Vagina (tissue), 2 donors: ENCODE measurements around the gene GAS7. TPM values are rescaled to one million over a fixed set of nuclear protein-coding genes. Genes with fewer than 3 reads are reported as not detected.

Experiments used
- DNase-seq, 2 donors: peaks; one replicate each; pipeline ENCODE4 v3.0.0-alpha.2; 2017; ENCODE audit errors: extremely low spot score in 2 of 2
- H3K27ac ChIP-seq: fragments of 200-600 bp; sonication (generic); one replicate; pipeline ENCODE4 v1.5.1; 2019
- H3K27me3 ChIP-seq: fragments of 200-600 bp; sonication (generic); one replicate; pipeline ENCODE4 v1.5.1; 2019
- H3K36me3 ChIP-seq, 2 donors: fragments of 200-600 bp; sonication (generic); one replicate each; pipeline ENCODE4 v1.5.1; 2017 to 2019
- H3K4me1 ChIP-seq: fragments of 200-600 bp; sonication (generic); one replicate; pipeline ENCODE4 v1.5.1; 2019
- H3K4me3 ChIP-seq, 2 donors: fragments of 200-600 bp; sonication (generic); 1 replicate in 1 of 2; 2 replicates in 1 of 2; pipeline ENCODE4 v1.5.1; 2016 to 2019
- H3K9me3 ChIP-seq: fragments of 200-600 bp; sonication (generic); one replicate; pipeline ENCODE4 v1.5.1; 2019
- POLR2A ChIP-seq, 2 donors: fragments of 450-650 bp; IDR thresholded peaks; one replicate each; pipeline ENCODE4 v1.6.1; 2017; ENCODE audit warnings: antibody characterized with exemption in 2 of 2, mild to moderate bottlenecking in 2 of 2, moderate library complexity in 2 of 2
- POLR2AphosphoS5 ChIP-seq, 2 donors: sonication (generic); formaldehyde crosslinking; IDR thresholded peaks; one replicate each; pipeline ENCODE4 v1.9.0; 2017; ENCODE audit warnings: antibody characterized with exemption in 2 of 2, mild to moderate bottlenecking in 2 of 2, low read depth in 1 of 2; ENCODE audit not compliant: insufficient read depth in 1 of 2
- intact Hi-C: fragments of 100-400 bp; cut with DNase I; formaldehyde crosslinking; loops from one replicate; pipeline ENCODE4 v1.15.1; 2023
- total RNA-seq: library from RNA; depleted of rRNA; stranded (reverse); fragments of >200 nt; gene quantifications from one replicate; pipeline ENCODE4 v1.2.3, GENCODE V29; 2016
- TF ChIP-seq, protein P1 (sequence below), 3 experiments: fragments of 450-650 bp in 2 of 3; fragments of 200-600 bp in 1 of 3; sonication (generic) in 1 of 3; IDR thresholded peaks; one replicate each; pipeline ENCODE4 v1.5.1; 2017 to 2019; ENCODE audit warnings: antibody characterized with exemption in 3 of 3, mild to moderate bottlenecking in 2 of 3, moderate library complexity in 2 of 3

Gene GAS7
- total RNA-seq, 1 donor from 2014 or later: 47.1 TPM

DNA sequence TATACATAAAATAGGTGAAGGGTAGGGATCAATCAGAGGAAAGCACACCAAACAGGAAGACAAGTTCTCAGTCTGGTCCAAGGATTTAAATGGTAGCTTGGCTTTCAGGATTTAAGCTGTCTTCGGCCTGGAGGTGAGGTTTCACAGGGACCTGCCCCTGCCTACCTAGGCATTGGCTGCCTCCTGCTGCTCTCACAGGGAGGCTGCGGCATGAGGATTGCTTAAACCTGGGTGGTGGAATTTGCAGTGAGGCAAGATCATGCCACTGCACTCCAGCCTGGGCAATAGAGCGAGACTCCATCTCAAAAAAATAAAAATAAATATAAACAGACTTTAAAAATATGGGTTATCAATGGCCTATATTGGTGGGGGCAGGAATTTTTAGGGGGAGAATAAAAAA lies 114.5 kb downstream of the GAS7 start:
- Histone ChIP-seq H3K4me1 (peaks cover 37% of the 10 kb centered on the region), H3K27ac (no peak overlapping the region), H3K4me3 (no peak overlapping the region), H3K27me3 (no peaks in the 10 kb centered on the region), H3K9me3 (no peaks in the 10 kb centered on the region), H3K36me3 (no peaks in the 10 kb centered on the region)
- intact Hi-C loops: no loop called here
- DNase-seq: no peak
- no peak for TF ChIP-seq POLR2AphosphoS5 (IDR thresholded peaks at IDR 0.05; ENCODE audit: insufficient read depth in 1 of 2, low read depth in 1 of 2)
- TF ChIP-seq, protein P1, sequence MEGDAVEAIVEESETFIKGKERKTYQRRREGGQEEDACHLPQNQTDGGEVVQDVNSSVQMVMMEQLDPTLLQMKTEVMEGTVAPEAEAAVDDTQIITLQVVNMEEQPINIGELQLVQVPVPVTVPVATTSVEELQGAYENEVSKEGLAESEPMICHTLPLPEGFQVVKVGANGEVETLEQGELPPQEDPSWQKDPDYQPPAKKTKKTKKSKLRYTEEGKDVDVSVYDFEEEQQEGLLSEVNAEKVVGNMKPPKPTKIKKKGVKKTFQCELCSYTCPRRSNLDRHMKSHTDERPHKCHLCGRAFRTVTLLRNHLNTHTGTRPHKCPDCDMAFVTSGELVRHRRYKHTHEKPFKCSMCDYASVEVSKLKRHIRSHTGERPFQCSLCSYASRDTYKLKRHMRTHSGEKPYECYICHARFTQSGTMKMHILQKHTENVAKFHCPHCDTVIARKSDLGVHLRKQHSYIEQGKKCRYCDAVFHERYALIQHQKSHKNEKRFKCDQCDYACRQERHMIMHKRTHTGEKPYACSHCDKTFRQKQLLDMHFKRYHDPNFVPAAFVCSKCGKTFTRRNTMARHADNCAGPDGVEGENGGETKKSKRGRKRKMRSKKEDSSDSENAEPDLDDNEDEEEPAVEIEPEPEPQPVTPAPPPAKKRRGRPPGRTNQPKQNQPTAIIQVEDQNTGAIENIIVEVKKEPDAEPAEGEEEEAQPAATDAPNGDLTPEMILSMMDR (IDR thresholded peaks at IDR 0.05): no peak
- TF ChIP-seq POLR2A (IDR thresholded peaks at IDR 0.05): no peak

DNA sequence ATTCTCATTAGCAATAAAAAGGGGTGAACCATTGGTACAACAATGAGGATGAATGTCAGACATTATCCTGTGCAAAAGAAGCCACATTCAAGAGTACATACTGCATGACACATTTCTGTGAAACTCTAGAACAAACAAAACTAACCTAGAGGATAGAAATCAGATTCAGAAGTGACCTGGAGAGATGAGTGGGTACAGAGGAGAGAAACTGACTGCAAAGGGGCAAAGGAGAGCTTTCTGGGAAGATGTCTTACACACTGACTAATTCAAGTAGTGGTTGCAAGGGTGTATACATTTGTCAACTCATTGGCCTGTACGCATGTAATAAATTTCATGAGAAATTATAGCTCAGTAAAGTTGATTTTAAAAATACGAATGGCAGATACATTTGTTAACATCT lies 115.6 kb downstream of the GAS7 start:
- Histone ChIP-seq H3K9me3 (no peaks in the 10 kb centered on the region), H3K4me3 (no peak overlapping the region), H3K36me3 (no peaks in the 10 kb centered on the region), H3K27me3 (no peaks in the 10 kb centered on the region), H3K4me1 (peaks cover 26% of the 10 kb centered on the region), H3K27ac (no peak overlapping the region)
- intact Hi-C loops: no loop called here
- TF ChIP-seq POLR2AphosphoS5 (IDR thresholded peaks at IDR 0.05; ENCODE audit: insufficient read depth in 1 of 2, low read depth in 1 of 2) (no peak), POLR2A (IDR thresholded peaks at IDR 0.05) (no peak)
- TF ChIP-seq, protein P1 (IDR thresholded peaks at IDR 0.05): no peak
- DNase-seq: no peak

DNA sequence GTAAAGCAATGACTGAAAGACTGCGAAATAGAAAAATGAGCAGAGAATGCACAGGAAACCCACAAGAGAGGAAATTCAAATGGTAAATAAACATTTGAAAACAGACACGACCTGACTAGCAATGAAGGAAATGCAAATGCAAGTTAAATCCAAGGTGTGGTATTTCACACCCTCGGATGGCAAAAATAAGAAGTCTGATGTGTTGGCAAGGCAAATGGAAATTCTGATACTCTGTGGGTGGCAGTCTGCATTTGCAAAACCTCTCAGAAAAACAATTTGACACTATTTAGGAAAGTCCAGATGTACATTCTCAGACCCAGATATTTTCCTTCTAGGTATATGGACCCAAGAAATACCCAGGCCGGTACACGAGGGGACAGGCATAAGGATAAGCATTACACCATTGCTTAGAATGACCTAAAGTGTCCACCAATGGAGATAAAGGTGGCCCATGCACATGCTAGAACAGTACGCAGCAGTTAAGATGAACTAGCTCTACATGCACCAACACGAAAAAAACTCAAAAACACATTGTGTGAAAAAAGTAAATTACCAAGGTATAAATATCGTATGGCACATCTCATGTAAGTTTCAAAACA lies 116.7 kb downstream of the GAS7 start:
- H3K27ac ChIP-seq: no peak overlapping the region
- no peaks in the 10 kb centered on the region for H3K36me3 ChIP-seq
- no peak overlapping the region for H3K4me3 ChIP-seq
- intact Hi-C loops: no loop called here
- TF ChIP-seq POLR2AphosphoS5 (IDR thresholded peaks at IDR 0.05; ENCODE audit: insufficient read depth in 1 of 2, low read depth in 1 of 2) (no peak), POLR2A (IDR thresholded peaks at IDR 0.05) (no peak)
- TF ChIP-seq, protein P1 (IDR thresholded peaks at IDR 0.05): no peak
- H3K9me3 ChIP-seq: no peaks in the 10 kb centered on the region
- no peak for DNase-seq
- H3K4me1 ChIP-seq: peaks cover 15% of the 10 kb centered on the region
- no peaks in the 10 kb centered on the region for H3K27me3 ChIP-seq

DNA sequence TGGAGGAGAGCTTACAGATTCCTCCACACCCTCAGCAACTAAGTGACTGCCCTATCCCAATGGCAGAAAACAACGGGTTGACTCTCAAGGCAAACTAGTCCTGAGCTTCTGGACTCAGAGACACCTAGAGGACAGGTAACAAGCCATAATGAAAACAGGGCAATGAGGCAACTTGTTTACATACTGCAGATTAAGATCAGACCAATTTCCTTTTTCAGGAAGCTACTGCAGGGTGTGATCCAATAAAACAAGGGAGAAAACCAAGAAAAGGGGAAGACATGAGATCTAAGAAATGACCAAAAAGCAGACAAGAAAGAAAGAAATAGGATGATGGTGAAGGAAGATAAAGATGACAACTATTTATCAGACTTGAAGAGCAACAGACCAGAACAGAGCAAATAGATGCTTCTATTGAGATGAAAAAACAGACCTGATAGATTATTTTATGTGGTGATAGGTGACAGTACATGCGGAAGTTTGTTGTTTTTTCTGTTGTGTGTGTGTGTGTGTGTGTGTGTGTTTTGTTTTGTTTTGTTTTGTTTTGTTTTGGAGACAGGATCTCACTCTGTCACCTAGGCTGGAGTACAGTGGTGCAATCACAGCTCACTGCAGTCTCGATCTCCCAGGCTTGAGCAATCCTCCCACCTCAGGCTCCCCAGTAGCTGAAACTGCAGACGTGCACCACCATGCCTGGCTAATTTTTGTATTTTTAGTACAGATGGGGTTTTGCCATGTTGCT lies 120.7 kb downstream of the GAS7 start:
- Histone ChIP-seq H3K27me3 (no peaks in the 10 kb centered on the region), H3K4me1 (peaks cover 7% of the 10 kb centered on the region), H3K36me3 (no peaks in the 10 kb centered on the region), H3K9me3 (no peaks in the 10 kb centered on the region), H3K4me3 (no peak overlapping the region), H3K27ac (no peak overlapping the region)
- TF ChIP-seq, protein P1 (IDR thresholded peaks at IDR 0.05): no peak
- TF ChIP-seq POLR2A (IDR thresholded peaks at IDR 0.05) (no peak), POLR2AphosphoS5 (IDR thresholded peaks at IDR 0.05; ENCODE audit: insufficient read depth in 1 of 2, low read depth in 1 of 2) (no peak)
- DNase-seq: no peak
- intact Hi-C loops: no loop called here

DNA sequence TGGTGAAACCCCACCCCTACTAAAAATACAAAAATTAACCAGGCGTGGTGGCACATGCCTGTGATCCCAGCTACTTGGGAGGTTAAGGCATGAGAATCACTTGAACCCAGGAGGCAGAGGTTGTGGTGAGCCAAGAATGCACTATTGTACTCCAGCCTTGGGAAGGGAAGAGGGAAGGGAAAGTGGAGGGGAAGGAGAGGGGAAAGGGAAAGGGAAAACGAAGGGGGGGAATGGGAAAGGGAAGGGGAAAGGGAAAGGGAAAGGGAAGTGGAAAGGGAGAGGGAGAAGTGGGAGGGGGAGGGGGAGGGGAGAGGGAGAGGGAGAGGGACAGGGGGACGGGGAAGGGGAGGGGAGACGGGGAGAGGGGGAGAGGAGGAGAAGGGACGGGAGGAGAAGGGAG lies 122.5 kb downstream of the GAS7 start:
- DNase-seq: no peak
- Histone ChIP-seq H3K27me3 (no peaks in the 10 kb centered on the region), H3K36me3 (no peaks in the 10 kb centered on the region), H3K4me1 (peaks cover 19% of the 10 kb centered on the region), H3K4me3 (no peak overlapping the region), H3K27ac (no peak overlapping the region), H3K9me3 (no peaks in the 10 kb centered on the region)
- intact Hi-C loops: no loop called here
- no peak for TF ChIP-seq POLR2AphosphoS5 (IDR thresholded peaks at IDR 0.05; ENCODE audit: insufficient read depth in 1 of 2, low read depth in 1 of 2)
- TF ChIP-seq, protein P1 (IDR thresholded peaks at IDR 0.05): no peak
- TF ChIP-seq POLR2A (IDR thresholded peaks at IDR 0.05): no peak
